Measurements from ENCODE around the gene IZUMO2.

IZUMO2 gene

DNA sequence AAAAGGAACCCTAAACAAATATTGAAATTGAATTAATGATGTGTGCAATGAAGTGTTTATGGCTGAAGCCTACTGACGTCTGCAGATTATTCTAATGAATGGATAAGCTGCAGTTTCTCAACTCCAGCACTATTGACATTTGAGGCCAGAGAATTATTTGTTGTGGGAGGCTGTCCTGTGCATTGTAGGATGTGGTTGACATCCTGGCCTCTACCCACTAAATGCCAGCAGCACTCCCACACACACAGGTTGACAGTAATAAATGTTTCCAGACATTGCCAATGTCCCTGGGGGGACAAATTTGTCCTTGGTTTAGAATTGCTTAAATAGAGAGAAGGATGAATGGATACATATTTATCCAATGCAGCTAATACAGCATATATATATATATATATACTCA is 21.1 kb upstream of the IZUMO2 start:
- TF ChIP-seq ZFX (IDR thresholded peaks at IDR 0.05) = no peak
- TF ChIP-seq, protein P1, sequence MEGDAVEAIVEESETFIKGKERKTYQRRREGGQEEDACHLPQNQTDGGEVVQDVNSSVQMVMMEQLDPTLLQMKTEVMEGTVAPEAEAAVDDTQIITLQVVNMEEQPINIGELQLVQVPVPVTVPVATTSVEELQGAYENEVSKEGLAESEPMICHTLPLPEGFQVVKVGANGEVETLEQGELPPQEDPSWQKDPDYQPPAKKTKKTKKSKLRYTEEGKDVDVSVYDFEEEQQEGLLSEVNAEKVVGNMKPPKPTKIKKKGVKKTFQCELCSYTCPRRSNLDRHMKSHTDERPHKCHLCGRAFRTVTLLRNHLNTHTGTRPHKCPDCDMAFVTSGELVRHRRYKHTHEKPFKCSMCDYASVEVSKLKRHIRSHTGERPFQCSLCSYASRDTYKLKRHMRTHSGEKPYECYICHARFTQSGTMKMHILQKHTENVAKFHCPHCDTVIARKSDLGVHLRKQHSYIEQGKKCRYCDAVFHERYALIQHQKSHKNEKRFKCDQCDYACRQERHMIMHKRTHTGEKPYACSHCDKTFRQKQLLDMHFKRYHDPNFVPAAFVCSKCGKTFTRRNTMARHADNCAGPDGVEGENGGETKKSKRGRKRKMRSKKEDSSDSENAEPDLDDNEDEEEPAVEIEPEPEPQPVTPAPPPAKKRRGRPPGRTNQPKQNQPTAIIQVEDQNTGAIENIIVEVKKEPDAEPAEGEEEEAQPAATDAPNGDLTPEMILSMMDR (conservative IDR thresholded peaks at IDR 0.05) = no peak
- H3K27ac ChIP-seq = no peak overlapping the region

DNA sequence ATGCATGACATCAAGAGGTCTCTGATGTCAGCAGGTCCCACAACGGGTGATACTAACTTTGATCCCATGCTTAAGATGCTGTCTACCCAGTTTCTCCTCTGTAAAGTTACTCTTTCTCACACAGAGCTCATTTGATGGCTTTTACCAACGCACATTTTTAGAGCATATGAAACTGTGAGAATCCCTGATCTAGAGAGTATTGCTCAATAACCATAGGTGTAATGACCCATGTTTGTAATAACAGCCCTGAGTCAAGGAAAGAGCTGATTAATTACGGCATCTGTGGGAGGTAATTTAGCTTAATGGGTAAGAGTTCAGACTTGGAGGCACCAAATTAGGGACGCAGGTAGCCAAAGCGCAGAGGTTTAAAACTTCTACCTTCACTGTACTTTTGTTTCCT is 18.0 kb upstream of the IZUMO2 start:
- H3K27ac ChIP-seq = no peak overlapping the region
- TF ChIP-seq, protein P1 (conservative IDR thresholded peaks at IDR 0.05) = no peak
- no peak for TF ChIP-seq ZFX (IDR thresholded peaks at IDR 0.05)

DNA sequence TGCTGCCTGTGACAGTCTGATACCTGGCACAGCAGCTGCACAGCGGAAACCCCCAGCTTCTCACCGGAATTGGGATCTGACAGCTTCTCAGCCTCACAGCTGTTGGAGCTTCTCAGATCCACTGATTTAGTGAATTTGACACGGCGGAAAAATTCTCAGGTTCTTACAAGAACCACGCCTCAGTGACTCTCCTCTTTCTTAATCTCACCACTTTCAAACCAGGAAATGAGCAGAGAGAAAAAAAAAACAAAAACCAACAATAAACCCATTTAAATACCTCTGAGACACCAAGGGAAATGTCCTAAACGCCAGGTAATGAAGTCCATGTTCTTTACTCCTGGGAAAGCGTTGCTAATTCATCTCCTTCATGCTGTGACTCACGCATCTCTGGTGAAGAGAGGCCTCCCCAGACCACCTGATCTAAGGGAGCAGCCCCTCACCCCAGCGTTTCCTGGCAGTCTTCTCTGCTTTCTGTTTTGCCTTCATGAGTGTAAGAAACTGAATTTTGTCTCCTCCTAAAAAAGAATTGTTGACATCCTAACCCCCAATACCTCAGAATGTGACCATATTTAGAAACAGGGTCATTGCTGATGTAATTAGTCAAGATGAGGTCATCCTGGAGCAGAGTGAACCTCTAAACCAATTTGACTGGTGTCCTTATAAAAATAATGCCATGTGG is 15.9 kb upstream of the IZUMO2 start:
- TF ChIP-seq, protein P1 (conservative IDR thresholded peaks at IDR 0.05) = no peak
- no peak for TF ChIP-seq ZFX (IDR thresholded peaks at IDR 0.05)
- H3K27ac ChIP-seq = no peak overlapping the region

DNA sequence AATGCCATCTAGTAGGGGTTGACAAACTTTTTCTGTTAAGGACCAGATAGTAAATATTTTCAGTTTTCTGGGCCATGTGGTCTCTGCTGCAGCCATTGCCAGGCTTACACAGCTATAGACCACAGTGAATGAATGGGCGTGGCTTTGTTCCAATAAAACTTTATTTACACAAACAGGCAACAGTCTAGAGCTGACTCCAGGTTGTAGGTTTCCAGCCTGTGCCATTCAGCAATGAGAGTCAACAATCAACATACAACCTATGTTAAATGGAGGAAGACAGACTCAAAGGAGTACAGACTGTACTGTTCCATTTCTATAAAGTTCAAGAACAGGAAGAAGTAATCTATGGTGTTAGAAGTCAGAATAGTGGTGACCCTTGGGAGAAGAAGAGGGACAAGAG is 15.2 kb upstream of the IZUMO2 start:
- TF ChIP-seq, protein P1 (conservative IDR thresholded peaks at IDR 0.05) = no peak
- TF ChIP-seq ZFX (IDR thresholded peaks at IDR 0.05) = no peak
- no peak overlapping the region for H3K27ac ChIP-seq

DNA sequence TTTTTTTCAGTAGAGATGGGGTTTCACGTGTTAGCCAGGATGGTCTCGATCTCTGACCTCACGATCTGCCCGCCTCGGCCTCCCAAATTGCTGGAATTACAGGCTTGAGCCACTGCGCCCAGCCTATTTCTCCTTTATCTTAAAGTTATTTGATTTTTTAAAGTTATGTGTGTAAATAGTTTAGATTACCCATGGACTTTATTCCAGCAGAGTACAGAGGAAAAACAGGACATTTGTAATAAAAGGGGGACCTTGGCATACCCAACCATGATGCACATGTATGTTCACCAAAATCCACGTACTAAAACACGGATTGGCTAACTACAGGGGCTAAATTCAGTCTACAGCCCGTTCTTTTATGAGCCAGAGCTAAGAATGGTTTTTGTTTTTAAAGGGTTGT is 13.7 kb upstream of the IZUMO2 start:
- TF ChIP-seq, protein P1 (conservative IDR thresholded peaks at IDR 0.05) = no peak
- TF ChIP-seq ZFX (IDR thresholded peaks at IDR 0.05) = no peak
- no peak overlapping the region for H3K27ac ChIP-seq

DNA sequence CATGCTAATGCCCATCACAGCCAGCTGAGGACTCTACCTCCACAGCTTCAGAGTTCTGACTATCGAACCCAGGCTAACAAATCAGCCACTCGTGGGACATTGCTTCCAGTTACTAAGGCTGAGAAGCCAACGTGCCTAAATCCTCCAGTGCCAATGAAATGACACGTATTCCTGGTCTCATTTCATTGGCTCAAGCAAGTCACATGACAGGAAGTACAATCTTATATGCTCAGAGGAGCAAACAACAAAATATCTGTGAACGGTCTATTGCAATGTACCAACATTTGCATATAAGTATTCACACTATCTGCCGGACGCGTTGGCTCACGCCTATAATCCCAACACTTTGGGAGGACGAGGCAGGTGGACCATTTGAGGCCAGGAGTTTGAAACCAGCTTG is 12.8 kb upstream of the IZUMO2 start:
- TF ChIP-seq ZFX (IDR thresholded peaks at IDR 0.05) = no peak
- TF ChIP-seq, protein P1 (conservative IDR thresholded peaks at IDR 0.05) = no peak
- H3K27ac ChIP-seq = no peak overlapping the region

DNA sequence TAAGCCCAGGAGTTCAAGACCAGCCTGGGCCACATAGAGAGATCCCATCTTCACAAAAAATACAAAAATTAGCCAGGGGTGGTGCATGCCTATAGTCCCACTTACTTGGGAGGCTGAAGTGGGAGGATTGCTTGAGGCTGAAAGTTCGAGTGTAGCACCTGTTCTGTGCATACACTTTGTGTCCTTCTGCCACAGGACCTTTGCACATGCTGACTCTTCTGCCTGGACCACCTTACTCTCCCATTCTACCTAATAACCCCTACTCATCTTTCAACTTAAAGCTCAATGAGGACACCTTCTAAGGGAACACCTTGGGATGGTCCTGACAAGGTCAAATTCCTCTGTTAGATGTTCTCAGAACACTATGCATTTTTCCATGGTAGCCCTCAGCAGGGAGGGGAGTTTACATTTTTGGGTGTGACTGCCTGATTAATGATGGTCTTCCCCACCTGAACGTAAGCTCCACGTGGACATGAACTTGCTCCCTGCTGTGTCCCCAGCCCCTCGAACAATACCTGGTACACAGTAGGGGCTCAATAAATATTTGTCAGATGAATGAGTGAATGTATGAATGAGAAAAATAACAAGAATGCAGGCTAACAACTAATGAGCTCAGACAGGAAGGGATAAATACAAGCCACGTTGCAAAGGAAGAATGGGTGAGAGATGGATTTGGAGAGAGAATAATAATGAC is 11.2 kb upstream of the IZUMO2 start:
- TF ChIP-seq ZFX (IDR thresholded peaks at IDR 0.05) = no peak
- TF ChIP-seq, protein P1 (conservative IDR thresholded peaks at IDR 0.05) = no peak

More for the DNA sequence above, 11.2 kb upstream of the IZUMO2 start:
- no peak overlapping the region for H3K27ac ChIP-seq

Measured in C4-2B (cell line).